DMS153 (cell line): ENCODE results near the gene RAD50.
"Not testable (repeated sequence)": the region's sequence is repeated elsewhere in the genome, so short reads cannot be mapped to it uniquely, and the experiment has no call there.

Experiments used
- DNase-seq: peaks from one replicate; lab custom pipeline; 2025; lab: John Stamatoyannopoulos, UW

RAD50 gene

DNA sequence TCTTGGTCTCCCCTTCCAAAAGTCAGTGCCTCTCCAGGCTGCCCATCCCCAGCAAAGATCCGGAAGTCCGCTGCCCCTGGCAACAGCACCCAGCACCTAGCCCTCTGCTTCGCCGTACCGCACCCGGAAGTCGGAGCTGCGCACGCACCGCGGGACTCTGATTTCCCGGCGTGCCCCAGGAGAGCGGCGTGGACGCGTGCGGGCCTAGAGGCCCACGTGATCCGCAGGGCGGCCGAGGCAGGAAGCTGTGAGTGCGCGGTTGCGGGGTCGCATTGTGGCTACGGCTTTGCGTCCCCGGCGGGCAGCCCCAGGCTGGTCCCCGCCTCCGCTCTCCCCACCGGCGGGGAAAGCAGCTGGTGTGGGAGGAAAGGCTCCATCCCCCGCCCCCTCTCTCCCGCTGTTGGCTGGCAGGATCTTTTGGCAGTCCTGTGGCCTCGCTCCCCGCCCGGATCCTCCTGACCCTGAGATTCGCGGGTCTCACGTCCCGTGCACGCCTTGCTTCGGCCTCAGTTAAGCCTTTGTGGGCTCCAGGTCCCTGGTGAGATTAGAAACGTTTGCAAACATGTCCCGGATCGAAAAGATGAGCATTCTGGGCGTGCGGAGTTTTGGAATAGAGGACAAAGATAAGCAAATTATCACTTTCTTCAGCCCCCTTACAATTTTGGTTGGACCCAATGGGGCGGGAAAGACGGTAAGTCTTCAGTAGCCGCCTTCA, at the start of gene RAD50:
RAD50 (plus strand) TSS at position 215 of the 715 bp plus-strand sequence; CDS start at position 563, 348 bp downstream.
- peak; percentile 75 for DNase-seq

DNA sequence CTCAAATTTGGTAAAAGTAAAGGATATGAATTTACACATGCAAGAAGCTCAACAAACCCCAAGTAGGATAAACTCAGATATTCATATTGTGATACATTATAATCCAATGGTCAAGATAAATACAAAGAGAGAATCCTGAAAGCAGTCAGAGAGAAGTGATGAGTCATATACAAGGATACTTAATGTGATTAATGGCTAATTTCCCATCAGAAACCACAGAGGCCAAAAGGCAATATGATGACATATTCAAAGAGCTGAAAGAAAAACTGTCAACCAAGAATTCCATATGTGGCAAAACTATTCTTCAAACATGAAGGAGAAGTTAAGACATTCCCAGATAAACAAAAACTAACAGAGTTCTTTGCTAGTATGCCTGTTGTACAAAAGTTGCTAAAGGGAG, 46.7 kb upstream of the RAD50 start:
- no peak for DNase-seq

DNA sequence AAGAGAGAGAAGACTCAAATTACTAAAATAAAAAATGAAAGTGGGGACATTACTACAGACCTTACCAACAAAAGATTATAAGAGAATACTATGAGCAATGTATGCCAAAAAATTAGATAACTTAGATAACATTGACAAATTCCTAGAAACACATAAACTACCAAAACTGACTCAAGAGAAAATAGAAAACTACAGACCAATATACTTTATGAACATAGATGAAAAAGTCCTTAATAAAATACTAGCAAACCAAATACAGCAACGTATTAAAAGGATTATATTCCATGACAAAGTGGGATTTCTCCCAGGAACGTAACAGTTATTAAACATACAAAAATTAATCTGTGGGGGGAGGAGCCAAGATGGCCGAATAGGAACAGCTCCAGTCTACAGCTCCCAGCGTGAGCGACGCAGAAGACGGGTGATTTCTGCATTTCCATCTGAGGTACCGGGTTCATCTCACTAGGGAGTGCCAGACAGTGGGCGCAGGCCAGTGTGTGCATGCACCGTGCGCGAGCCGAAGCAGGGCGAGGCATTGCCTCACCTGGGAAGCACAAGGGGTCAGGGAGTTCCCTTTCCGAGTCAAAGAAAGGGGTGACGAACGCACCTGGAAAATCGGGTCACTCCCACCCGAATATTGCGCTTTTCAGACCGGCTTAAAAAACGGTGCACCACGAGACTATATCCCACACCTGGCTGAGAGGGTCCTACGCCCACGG, 43.0 kb upstream of the RAD50 start:
- not testable (repeated sequence) for DNase-seq

DNA sequence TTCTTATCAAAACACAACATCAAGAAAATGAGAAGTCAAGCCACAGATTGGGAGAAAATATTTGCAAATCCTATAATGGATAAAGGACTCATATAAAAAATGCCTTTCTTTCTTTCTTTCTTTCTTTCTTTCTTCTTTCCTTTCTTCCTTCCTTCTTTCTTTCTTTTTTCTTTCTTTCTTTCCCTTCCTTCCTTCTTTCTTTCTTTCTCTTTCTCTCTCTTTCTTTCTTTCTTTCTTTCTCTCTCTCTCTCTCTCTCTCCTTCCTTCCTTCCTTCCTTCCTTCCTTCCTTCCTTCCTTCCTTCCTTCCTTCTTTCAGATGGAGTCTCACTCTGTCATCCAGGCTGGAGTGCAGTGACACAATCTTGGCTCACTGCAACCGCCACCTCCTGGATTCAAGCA, 34.7 kb upstream of the RAD50 start:
- DNase-seq = not testable (repeated sequence)

DNA sequence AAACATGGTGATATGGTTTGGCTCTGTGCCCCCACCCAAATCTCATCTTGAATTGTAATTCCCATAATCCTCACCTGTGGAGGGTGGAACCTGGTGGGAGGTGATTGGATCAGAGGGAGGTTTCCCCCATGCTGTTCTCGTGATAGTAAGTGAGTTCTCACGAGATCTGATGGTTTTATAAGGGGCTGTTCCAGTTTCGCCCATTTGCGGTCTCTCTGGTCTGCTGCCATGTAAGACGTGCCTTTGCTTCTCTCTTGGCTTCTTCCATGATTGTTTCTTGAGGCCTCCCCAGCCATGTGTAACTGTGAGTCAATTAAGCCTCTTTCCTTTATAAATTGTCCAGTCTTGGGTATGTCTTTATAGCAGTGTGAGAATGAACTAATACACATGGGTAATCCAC, 31.9 kb upstream of the RAD50 start:
- DNase-seq = not testable (repeated sequence)

DNA sequence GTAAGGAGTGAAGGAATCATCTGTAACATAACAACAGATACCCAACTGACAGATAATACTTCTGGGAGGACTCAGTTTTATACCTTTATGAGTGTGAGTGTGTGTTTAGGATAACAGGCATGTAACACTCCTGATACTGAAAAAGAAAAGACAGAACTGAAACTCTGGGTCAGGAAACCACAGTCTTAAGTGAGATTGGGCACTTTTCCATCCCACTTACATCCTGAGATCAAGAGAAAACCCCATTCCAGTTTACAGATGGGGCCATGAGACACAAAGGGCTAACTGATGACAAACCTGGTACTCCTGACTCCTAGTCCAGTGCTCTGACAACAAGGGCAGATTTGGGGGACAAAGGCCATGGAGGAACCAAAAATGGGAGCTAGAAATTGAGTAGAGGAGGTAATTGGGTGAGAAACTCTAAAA, 31.5 kb upstream of the RAD50 start:
- DNase-seq = no peak

DNA sequence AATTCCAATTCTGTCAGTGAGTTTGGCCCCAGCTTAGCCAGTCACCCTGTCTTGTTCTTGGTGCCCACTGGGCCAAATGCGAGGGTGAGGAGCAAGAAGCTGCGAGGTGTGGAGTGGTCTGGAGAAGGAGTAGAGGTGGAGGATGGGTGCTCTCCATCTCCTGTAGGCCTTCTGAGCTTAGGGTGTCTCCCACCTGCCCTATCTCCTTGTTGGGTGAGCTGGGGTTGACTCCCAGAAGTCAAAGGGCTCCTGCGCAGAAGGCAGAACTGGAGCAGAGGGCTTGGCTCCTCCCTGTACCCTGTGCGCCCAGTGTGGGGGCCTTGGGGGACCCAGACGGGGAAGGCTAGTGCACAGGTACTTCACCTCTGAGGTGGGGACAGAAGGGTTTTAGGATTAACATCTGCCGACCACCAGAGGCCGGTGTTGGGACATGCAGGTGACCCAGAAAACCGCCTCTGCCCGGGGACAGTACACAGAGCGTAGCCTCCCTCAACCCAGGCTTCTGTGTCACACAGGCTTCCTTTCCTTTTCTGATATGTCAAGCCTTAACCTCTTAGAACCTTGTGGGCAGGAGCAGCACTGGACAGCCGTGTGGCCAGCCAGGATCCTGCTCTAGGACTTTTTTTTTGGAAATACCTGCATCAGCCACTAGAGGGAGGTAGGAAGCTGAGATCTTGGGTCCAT, 30.3 kb upstream of the RAD50 start:
- no peak for DNase-seq

DNA sequence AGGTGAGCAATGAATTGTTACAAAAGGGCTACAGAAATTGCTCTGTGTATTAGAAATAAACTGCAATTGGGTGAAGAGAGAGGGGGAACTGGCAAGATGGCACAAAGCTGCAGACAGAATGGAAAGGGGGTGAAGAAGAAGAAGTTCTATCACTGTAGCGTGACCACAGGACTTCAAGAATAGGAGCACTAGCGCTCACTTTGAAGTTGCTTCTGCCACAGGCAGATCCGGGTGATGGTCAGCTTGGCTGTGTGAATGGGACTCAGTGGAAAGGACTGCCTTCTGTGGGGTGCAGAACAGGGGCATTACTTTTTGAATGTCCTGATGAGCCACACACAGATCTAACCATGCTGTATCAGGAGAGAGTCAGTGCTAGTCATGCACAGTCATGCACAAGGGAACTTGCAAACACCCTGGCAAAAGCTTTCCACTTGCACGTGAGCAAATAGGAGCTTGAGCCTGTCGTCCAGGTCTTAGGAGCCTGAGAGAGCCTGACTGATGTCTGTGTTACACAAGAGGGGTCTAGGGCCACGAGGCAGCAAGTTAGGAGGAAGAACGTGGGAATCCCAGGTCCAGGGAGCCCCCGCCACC, 29.7 kb upstream of the RAD50 start:
- DNase-seq = no peak

DNA sequence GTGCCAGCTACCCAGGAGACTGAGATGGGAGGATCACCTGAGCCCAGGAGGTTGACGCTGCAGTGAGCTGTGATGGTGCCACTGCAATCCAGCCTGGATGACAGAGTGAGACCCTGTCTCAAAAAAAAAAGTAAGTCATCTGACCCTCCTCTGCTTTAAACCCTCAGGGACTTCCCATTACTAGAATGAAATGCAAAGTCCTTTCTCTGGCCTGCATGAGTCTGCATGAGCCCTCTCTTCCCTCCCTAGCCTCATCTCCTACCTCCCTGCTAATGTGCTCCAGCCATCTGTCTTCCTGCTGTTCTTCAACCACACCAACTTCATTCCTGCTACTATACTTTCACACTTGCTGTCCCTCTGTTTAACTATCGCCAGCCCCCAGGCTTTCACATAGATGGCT, 28.8 kb upstream of the RAD50 start:
- DNase-seq = no peak

DNA sequence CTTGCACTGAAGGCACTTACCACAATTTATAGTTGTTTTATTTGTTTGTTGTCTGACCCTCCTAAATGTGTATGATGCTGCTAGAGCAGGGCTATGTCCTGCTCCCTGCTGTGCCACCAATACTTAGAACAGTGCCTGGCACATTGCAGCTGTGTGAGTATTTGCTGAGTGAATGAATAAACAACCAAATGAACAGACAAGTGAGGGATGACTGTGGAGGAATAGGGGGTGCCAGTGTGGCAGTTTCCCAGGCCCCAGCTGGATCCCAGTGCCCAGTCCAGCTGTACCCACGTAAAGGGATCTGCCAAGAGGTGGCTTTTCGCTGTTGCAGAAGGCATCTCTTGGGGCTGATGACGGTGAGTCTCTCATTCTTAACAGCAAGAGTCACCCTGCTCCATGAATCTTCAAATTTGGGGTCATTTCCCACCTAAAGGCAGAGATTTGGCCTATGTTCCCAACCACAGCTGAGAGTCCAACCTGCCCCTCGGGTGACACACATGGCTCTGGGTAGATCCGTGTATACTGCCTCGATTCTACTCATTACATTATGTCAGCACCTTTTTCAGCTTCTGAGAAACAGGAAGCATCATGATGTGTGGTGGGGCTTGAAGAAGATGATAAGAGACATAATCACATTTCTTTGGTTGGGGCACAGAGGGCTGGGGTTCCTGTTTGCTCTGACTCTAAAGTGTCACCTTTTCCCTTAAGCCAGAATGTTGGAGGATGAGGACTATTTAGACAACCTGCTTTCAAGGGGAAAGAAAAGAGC, 27.7 kb upstream of the RAD50 start:
- no peak for DNase-seq

DNA sequence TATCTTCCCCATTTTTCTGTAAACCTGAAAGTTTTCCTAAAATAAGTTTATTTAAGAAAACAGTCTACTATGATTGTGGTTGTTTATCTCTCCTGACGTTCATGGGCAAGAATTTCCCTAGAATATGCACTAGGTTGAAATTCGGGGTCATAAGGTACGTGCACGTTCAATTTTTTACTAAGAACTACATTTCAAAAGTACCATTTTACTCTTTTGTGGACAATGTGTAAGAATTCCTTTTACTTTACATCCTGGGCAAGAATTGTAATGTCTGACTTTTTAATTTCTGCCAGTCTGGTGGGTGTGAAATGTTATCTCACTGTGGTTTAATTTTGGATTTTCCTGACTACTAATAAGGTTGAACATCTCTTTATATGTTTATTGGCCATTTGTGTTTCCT, 25.8 kb upstream of the RAD50 start:
- no peak for DNase-seq

DNA sequence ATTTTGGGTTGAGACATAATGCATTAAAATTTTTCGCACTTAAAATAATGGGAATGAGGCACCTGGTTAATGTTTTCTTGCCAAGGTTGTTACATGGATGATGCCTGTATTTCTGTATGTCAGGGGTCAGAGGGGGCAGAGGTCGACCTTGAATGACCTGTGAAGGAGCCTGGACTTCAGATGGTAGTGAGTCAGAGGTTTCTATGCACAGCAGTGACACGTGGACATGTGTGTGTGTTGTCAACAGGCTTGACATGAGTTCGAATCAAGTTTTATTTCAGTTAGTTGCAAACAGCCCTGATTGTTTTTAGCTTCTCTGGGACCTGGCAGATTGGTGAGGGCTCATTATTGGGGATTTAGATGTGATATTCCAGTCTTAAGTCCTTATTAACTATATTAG, 17.1 kb upstream of the RAD50 start:
- DNase-seq = no peak

DNA sequence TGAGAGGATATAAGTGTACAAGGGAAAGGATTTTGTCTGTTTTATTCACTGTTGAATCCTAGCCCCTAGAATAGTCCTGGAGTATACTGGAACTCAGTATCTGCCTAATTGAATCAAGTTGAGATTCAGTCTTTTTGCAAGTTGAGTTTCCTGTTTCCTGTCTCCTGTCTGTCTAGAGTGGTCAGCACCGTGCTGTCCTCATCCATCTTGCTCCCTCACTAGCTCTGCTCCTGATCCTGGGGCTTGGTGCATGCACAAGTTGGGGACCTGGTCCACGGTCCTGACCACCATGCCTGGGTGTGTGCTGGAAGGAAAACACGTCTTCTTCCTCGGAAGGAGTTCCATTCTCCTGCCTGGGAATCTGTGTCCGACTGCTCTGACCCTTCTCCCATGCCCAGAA, 16.6 kb upstream of the RAD50 start:
- no peak for DNase-seq

DNA sequence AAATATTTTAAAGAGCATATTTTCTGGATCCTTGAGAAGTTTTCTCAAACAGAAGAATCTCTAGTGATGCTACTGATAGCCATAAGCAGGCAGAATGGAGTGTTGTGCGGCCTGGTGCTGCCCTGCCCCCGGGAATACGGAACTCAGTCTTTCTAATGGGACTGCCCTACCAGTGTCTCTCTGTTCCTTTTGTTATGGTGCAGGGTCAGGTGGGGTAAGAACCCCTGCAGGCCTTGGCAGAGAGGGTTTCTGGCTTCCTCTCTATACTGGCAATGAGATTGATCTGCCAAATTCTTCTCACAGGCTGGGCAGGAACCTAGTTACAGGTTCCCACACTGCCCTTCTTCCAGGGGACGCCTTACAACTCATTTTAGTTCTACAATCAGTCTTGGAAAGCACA, 16.0 kb upstream of the RAD50 start:
- no peak for DNase-seq

DNA sequence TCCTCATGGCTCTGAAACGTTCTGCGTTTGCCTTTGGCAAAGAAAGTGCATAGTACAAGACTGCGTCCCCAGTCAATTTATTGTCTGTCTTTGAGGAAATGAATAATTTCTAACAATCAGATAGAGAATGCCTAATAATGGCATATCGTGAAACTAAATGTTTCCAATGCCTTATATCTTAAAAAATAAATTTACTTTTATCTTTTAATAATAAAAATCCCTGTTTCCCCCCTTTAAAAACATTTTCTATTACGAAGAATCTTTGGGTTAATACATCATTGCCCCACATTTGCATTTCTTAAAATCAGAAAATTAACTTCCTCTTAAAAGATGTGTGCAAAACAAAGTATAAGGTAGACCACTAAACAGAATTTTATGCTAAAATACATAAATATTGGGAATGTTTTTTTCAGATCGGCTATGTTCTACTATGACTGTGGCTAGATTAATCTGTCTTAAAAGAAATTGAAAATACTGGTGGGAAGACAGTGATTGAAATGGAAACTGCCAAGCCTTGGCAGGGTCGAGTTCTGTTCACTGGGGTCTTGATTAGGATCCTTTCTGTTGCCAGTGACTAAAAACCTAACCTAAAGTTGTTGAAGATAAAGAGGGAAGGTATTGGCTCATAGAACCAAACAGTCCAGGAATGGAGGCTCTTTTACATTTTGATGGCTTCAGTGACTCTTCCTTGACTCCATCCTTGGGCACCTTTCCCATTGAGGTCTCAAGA, 13.1 kb upstream of the RAD50 start, which contains the start of gene IL5:
IL5 (minus strand) TSS at position 51 of the 730 bp plus-strand sequence; CDS start at position 7, 44 bp downstream.
- no peak for DNase-seq

DNA sequence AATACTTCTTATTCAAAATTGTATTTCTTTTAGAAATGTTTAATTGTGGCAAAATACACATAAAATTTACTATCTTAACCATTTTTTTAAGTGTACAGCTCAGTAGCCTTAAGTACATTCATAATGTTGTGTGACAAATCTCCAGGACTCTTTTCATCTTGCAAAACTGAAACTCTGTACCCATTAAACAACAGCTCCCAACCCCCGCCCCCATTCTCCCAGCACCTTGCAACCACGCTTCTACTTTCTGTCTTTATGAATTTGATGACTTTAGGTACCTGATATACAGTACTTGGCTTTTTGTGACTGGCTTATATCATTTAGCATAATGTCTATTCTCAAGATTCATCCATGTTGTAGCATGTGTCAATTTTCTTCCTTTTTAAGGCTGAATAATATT, 10.7 kb upstream of the RAD50 start:
- no peak for DNase-seq

DNA sequence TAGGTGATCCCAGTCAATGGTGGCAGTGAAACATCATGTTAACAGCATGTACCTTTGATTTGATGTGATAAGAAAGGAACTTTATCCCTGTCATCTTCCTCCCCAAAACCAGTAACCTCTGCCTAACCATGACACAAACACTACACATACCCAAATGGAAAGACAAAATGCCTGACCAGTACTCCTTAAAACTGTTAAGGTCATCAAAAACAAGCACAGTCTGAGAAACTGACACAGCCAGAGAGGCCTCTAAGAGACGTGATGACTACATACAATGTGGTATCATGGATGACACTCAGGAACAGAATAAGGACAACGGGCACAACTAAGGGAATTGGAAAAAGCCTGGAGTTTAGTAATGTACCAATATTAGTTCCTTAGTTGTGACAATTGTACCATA, 9.5 kb upstream of the RAD50 start:
- DNase-seq = no peak

DNA sequence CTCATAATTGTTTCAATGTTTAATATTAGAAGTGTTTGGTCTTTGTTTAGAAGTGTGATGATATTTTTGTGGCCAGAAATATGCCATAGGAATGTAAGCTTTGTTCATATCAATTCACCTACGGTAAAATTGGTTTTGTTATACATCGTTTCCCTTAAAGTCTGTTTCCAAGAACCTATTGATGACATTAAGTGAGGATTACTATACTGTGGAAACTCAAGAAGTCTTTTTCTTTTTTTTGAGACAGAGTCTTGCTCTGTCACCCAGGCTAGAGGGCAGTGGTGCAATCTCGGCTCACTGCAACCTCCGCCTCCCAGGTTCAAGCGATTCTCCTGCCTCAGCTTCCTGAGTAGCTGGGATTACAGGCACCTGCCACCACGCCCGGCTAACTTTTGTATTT, 7.9 kb upstream of the RAD50 start:
- not testable (repeated sequence) for DNase-seq

DNA sequence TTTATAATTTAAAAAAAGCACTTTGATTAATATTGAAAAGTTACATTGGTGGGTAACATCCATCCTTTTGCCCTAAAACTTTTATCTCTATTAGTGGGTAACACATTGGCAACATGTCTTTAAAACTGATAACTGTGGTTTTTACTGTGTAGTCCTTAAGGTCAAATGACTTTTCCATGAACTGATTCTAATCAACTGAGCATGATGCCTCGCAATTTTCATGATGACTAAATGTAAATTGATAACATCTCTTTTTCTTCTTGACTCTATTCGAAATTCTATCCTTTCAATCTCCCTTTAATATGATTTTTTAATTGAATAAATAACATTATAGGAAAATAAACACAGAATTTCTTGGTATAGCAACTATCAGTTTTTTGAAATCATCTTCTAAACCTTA, 7.2 kb upstream of the RAD50 start:
- DNase-seq = no peak

DNA sequence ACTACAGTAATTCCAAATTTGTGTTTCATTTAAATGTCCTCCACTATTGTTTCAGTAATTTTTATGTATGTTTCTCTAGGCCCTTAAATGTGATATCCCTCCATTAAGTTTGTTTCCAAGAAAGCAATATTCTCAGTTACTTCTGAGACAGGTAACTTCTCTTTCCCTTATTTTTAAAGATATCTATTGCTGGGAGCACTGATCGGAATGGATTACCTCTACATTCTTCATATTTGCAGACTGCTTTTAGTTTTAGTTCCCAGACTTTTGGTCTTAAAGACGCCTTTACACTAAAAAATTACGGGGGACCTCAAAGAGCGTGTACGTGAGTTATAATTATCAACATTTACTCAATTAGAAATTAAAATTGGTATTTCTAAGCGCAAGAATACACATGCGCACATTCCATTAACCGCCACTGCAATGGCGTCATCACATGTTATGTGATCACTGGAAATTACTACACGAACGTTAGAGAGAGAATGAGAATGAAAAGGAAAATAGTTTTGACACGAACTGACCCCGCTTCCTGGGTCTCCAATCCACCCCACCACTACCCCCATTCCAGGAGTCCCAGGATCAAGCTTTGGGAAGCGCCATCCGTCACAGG, 519 bp upstream of the RAD50 start:
- peak; percentile 40 for DNase-seq
